ENCODE data around the gene NAP1L1.
A peak's percentile ranks its signal among the peaks of the same experiment; 100 is the strongest.

The NAP1L1 gene

GRCh38 chr12:76033081-76034011, 51.1 kb downstream of the NAP1L1 start:
- peak overlapping the region; percentile 99 for H3K4me3 ChIP-seq (ENCODE audit: low read length)
- DNase-seq (ENCODE audit: low read depth): no peak
- TF ChIP-seq CTCF (conservative IDR thresholded peaks at IDR 0.05; ENCODE audit: low read depth, low read length): no peak

GRCh38 chr12:76032043-76032981, 52.2 kb downstream of the NAP1L1 start:
- no peak for TF ChIP-seq CTCF (conservative IDR thresholded peaks at IDR 0.05; ENCODE audit: low read depth, low read length)
- H3K4me3 ChIP-seq (ENCODE audit: low read length): peak overlapping the region; percentile 99
- DNase-seq (ENCODE audit: low read depth): no peak

GRCh38 chr12:76031414-76032042, 53.0 kb downstream of the NAP1L1 start, which contains the start of gene PHLDA1:
Gene PHLDA1 (minus strand): TSS chr12:76031776.
- DNase-seq (ENCODE audit: low read depth): peak; percentile 88
- peak within 1 kb of the TSS; percentile 99 for H3K4me3 ChIP-seq (ENCODE audit: low read length)
- peak; percentile 51 for TF ChIP-seq CTCF (conservative IDR thresholded peaks at IDR 0.05; ENCODE audit: low read depth, low read length)

- no peak for DNase-seq (ENCODE audit: low read depth)
- TF ChIP-seq CTCF (conservative IDR thresholded peaks at IDR 0.05; ENCODE audit: low read depth, low read length): no peak
- peak overlapping the region; percentile 99 for H3K4me3 ChIP-seq (ENCODE audit: low read length)
These were observed 53.4 kb downstream of the NAP1L1 start for GRCh38 chr12:76031081-76031413.

- no peak for DNase-seq (ENCODE audit: low read depth)
- H3K4me3 ChIP-seq (ENCODE audit: low read length): peak overlapping the region; percentile 99
- no peak for TF ChIP-seq CTCF (conservative IDR thresholded peaks at IDR 0.05; ENCODE audit: low read depth, low read length)
These were observed 54.0 kb downstream of the NAP1L1 start for GRCh38 chr12:76030341-76031080.

GRCh38 chr12:76029982-76030340, 54.5 kb downstream of the NAP1L1 start:
- no peak for DNase-seq (ENCODE audit: low read depth)
- no peak for TF ChIP-seq CTCF (conservative IDR thresholded peaks at IDR 0.05; ENCODE audit: low read depth, low read length)
- H3K4me3 ChIP-seq (ENCODE audit: low read length): peak overlapping the region; percentile 99

All from retinal pigment epithelial cell (primary cell).